Measurements from ENCODE around the gene ARNT2. TPM values are rescaled to one million over a fixed set of nuclear protein-coding genes. Genes with fewer than 3 reads are reported as not detected.

ARNT2 gene
- total RNA-seq, 1 donor: 12.7 TPM

- DNase-seq (ENCODE audit: low read depth): no peak
- H3K4me3 ChIP-seq (ENCODE audit: low read depth, low read length): no peak overlapping the region
- TF ChIP-seq, protein P1, sequence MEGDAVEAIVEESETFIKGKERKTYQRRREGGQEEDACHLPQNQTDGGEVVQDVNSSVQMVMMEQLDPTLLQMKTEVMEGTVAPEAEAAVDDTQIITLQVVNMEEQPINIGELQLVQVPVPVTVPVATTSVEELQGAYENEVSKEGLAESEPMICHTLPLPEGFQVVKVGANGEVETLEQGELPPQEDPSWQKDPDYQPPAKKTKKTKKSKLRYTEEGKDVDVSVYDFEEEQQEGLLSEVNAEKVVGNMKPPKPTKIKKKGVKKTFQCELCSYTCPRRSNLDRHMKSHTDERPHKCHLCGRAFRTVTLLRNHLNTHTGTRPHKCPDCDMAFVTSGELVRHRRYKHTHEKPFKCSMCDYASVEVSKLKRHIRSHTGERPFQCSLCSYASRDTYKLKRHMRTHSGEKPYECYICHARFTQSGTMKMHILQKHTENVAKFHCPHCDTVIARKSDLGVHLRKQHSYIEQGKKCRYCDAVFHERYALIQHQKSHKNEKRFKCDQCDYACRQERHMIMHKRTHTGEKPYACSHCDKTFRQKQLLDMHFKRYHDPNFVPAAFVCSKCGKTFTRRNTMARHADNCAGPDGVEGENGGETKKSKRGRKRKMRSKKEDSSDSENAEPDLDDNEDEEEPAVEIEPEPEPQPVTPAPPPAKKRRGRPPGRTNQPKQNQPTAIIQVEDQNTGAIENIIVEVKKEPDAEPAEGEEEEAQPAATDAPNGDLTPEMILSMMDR (IDR thresholded peaks at IDR 0.05; ENCODE audit: insufficient read depth, low read length): no peak
These were observed 123.2 kb downstream of the ARNT2 start for GRCh38 chr15:80527406-80527805.

DNA sequence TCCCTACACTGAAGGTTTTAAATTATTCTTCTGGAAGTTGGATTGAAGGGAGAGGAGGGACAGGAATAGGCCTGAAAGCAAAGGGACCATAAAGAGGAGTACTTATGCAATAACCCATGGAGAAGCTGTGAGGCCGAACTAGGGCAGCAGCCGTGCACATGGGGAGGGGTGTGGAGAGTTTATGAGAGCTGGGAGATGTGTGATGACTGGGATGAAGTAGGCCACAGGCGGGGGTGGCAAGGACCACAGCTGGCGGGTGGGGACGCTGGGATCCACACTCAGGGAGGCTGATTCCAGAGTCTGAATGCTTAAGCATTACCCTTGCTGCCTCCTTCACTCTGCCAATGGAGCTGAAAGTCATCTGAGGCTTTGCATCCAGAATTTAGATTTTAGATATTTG, 123.8 kb downstream of the ARNT2 start:
- no peak for DNase-seq (ENCODE audit: low read depth)
- no peak overlapping the region for H3K4me3 ChIP-seq (ENCODE audit: low read depth, low read length)
- TF ChIP-seq, protein P1 (IDR thresholded peaks at IDR 0.05; ENCODE audit: insufficient read depth, low read length): no peak

DNA sequence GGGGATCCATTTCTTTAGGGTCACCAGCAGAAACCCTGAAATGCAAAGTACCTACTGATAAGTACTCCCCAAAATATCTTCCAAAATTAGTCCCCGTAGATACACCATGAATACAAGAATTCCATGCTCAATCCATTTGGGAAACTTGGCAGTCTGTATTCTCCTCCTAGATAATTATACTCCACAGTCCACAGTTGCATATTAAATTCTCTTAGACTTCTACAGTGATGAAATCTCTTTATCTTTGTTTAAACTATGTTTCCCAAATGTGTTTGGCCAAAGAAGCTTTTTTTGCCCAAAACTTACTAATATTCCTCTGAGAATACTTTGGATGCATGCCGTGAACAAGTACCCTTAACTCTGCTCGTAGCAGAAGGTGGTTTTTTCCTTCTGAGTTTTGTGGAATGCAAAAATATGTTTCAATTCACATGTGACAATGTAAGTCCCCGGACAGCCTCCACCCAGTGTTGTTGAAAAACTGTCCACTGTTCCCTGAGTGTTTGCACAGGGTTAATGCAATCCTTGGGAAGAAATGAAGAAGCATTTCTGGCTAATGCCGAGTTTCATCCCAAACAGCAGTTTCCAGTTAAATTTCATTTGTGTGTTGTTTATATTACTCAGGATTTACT, 126.7 kb downstream of the ARNT2 start:
- no peak overlapping the region for H3K4me3 ChIP-seq (ENCODE audit: low read depth, low read length)
- peak; percentile 98 for DNase-seq (ENCODE audit: low read depth)

GRCh38 chr15:80531388-80531787, 127.2 kb downstream of the ARNT2 start:
- TF ChIP-seq, protein P1 (IDR thresholded peaks at IDR 0.05; ENCODE audit: insufficient read depth, low read length): no peak
- no peak overlapping the region for H3K4me3 ChIP-seq (ENCODE audit: low read depth, low read length)
- DNase-seq (ENCODE audit: low read depth): peak; percentile 76

More for the DNA sequence above, 126.7 kb downstream of the ARNT2 start:
- TF ChIP-seq, protein P1 (IDR thresholded peaks at IDR 0.05; ENCODE audit: insufficient read depth, low read length): no peak

DNA sequence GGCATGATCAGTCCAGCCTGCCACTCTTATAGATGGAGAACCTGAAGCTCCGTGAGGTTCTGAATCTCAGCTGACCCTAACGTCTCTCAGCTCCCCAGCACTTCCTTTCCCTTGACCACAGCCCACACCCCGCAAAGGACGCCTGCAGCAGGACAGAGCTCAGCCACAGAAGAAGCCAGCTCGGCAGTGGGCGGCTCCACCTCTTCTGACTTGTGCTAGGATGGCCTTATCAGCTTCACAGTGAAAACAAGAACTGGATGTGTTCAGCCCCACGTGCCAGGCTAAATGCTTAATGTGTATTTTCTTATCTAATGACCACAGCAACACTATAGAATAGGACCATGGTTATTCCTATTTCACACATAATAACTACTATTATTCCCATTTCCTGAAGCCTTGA, 127.6 kb downstream of the ARNT2 start:
- TF ChIP-seq, protein P1 (IDR thresholded peaks at IDR 0.05; ENCODE audit: insufficient read depth, low read length): no peak
- peak; percentile 47 for DNase-seq (ENCODE audit: low read depth)
- no peak overlapping the region for H3K4me3 ChIP-seq (ENCODE audit: low read depth, low read length)

DNA sequence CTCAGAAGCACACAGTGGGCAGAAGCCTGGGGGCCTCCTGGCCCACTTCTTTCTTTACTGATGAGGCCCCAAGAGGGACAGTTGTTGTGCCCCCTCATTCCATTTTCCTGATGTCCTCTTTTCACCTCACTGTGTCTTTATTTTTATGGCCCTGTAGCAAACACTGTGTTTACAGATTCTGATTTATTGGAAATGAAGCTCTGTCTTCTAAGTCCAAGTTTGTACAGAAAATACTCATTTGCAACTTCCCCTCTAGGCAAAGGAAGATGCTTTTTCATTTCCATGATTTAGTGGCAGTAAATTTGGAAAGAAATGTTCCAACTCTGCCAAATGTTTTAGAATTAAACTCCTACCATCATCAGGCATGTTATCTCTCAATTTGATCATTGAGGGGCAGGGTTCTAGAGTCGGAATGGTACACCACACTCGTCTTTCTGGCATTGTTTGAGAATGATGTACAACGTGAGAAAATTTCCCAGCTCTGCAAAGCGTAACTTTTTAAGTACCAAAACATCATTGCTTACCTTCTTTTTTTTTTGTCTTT, 129.7 kb downstream of the ARNT2 start:
- no peak for DNase-seq (ENCODE audit: low read depth)
- TF ChIP-seq, protein P1 (IDR thresholded peaks at IDR 0.05; ENCODE audit: insufficient read depth, low read length): no peak
- no peak overlapping the region for H3K4me3 ChIP-seq (ENCODE audit: low read depth, low read length)
